ENCODE measurements around the gene NPIPA5.

- TF ChIP-seq CTCF (IDR thresholded peaks at IDR 0.05) (no peak), EP300 (IDR thresholded peaks at IDR 0.05) (no peak), POLR2AphosphoS5 (IDR thresholded peaks at IDR 0.05) (no peak)
Observed at GRCh38 chr16:15403392-15403995, 25.4 kb upstream of the NPIPA5 start.
